HG03457 (cell line): ENCODE measurements around the gene APBB1IP.
"Not testable (repeated sequence)": the region's sequence is repeated elsewhere in the genome, so short reads cannot be mapped to it uniquely, and the experiment has no call there.

Experiments
- ATAC-seq: cut with Tn5 transposase; IDR thresholded peaks from one replicate; pipeline ENCODE4 v1.9.1; 2021; ENCODE audit warnings: moderate number of reproducible peaks; ENCODE audit not compliant: unreplicated experiment

APBB1IP gene

GRCh38 chr10:26554246-26554645 lies 116.1 kb downstream of the APBB1IP start:
- no peak for ATAC-seq

GRCh38 chr10:26555719-26556368 lies 117.7 kb downstream of the APBB1IP start:
- no peak for ATAC-seq

GRCh38 chr10:26556748-26557640 lies 118.9 kb downstream of the APBB1IP start:
- no peak for ATAC-seq

- no peak for ATAC-seq
Measured at GRCh38 chr10:26557641-26558014, 119.5 kb downstream of the APBB1IP start.

- no peak for ATAC-seq
Measured at GRCh38 chr10:26566525-26567350, 128.6 kb downstream of the APBB1IP start.

- ATAC-seq: no peak
Measured at GRCh38 chr10:26567351-26567721, 129.2 kb downstream of the APBB1IP start.

- ATAC-seq: no peak
Measured at GRCh38 chr10:26571655-26572054, 133.5 kb downstream of the APBB1IP start.

GRCh38 chr10:26573674-26574073 lies 135.5 kb downstream of the APBB1IP start:
- no peak for ATAC-seq

GRCh38 chr10:26574783-26575182 lies 136.6 kb downstream of the APBB1IP start:
- ATAC-seq: no peak

- not testable (repeated sequence) for ATAC-seq
Measured at GRCh38 chr10:26578371-26578770, 140.2 kb downstream of the APBB1IP start.

- no peak for ATAC-seq
Measured at GRCh38 chr10:26579256-26580063, 141.3 kb downstream of the APBB1IP start.

GRCh38 chr10:26586211-26586610 lies 148.1 kb downstream of the APBB1IP start:
- no peak for ATAC-seq

- ATAC-seq: no peak
Measured at GRCh38 chr10:26588611-26589010, 150.5 kb downstream of the APBB1IP start.

GRCh38 chr10:26589813-26590212 lies 151.7 kb downstream of the APBB1IP start:
- not testable (repeated sequence) for ATAC-seq

- ATAC-seq: no peak
Measured at GRCh38 chr10:26593896-26594295, 155.8 kb downstream of the APBB1IP start.

GRCh38 chr10:26603283-26603682 lies 165.1 kb downstream of the APBB1IP start:
- not testable (repeated sequence) for ATAC-seq

GRCh38 chr10:26604320-26605093 lies 166.4 kb downstream of the APBB1IP start:
- not testable (repeated sequence) for ATAC-seq

GRCh38 chr10:26606389-26606877 lies 168.3 kb downstream of the APBB1IP start:
- ATAC-seq: not testable (repeated sequence)

GRCh38 chr10:26612151-26612915 lies 174.2 kb downstream of the APBB1IP start:
- no peak for ATAC-seq
